ENCODE data around the gene MRPS5.
"Not testable (repeated sequence)": the region's sequence is repeated elsewhere in the genome, so short reads cannot be mapped to it uniquely, and the experiment has no call there.

Gene MRPS5

DNA sequence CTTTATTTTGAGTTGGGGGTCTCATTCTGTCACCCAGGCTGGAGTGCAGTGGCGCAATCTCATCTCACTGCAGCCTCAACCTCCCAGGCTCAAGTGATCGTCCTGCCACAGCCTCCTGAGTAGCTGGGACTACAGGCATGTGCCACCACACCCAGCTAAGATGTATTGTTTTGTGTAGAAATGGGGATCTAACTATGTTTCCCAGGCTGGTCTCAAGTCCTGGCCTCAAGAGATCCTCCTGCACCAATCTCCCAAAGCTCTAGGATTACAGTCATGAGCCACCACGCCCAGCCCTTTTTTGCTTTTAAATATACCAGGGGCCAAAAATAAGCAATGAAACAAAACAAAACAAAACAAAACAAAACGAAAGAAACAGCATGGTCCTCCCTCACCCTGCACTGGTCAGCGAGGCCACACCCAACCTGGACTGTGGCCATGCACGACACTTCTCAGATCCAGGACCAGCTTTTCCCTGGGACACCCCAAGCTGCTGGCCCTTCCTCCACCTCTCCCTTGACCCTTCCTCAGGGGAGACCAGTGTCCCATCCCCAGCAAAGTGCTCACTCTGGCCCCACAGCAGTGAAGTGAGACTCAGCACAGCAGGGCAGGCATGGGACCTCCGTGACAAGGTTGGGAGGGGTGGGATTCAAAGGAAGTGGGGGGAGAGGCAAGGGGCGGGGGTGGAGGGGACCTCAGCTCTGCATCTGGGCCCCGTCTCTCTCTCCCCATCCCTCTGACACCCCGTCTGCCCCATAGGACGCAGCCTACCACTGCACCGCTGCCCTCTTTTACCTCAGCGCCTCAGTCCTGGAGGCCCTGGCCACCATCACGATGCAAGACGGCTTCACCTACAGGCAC is 72.6 kb downstream of the MRPS5 start:
- in situ Hi-C loops (cut with HindIII; ENCODE audit: low sequenced_read_pairs): no loop called here

DNA sequence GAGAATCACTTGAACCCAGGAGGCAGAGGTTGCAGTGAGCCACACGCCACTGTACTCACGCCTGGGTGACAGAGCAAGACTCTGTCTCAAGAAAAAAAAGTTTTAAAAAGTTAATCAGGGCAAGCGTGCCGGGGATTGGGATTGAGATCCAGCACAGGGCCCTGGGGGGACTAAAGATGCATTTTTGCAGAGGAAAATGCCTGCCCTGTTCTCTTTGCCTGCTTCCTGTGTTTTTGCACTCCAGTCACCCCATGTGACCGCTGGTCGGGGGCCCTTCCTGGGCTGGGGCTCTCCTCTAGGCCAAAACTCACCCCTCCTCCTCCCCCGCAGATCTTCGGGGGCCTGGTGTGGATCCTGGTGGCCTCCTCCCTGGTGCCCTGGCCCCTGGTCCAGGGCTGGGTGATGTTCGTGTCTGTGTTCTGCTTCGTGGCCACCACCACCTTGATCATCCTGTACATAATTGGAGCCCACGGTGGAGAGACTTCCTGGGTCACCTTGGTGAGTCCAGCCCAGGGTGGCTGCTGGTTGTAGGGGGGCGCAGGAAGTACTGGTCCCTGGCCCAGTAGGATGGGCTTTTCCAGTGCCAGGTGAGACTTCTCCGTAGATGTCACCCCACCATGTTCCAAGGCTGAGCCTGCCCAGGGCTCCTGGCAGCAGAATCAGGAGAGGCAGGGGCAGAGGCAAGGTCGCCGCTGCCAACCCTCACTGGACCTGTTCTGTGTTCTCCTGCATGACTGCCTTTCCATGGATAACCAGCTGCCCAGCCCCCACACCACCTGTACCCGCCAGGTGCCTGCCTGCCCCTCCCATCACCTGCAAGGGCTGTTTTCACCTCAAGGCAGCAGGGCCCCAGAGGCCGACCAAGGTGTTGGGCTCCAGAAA is 73.7 kb downstream of the MRPS5 start:
- in situ Hi-C loops (cut with HindIII; ENCODE audit: low sequenced_read_pairs): no loop called here

DNA sequence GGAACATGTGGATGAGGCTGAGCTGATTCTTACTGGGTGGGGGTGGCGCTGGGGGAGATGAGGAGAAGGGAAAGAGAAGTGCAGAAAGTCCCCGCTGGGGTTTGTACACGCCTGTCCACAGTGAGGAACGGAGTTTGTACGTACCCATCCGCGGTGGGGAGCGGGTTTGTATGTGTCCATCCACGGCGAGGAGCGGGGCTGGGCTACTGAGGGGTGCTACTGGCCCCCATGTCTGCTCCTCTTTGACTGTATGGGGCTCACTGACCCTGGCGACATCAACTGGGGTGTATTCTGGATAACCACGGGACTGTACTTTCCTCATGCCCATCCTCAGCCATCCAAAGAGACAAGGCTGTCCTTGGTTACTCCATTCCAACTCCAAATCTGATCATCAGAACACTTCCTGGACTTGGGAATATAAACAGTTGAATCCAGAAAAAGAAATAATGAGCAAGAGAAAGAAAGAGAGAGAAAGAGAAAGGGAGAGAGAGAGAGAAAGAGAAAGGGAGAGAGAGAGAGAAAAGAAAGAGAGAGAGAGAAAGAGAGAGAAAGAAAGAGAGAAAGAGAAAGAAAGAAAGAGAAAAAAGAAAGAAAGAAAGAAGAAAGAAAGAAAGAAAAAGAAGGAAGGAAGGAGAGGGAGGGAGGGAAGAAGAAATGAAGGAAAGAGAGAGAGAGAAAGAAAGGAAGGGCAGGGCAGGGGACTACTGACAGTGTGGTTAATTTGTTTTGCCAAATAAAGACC is 75.1 kb downstream of the MRPS5 start:
- in situ Hi-C loops (cut with HindIII; ENCODE audit: low sequenced_read_pairs): no loop called here

GRCh38 chr2:95044601-95045000 is 77.0 kb downstream of the MRPS5 start:
- in situ Hi-C loops (cut with HindIII; ENCODE audit: low sequenced_read_pairs): no loop called here

- in situ Hi-C loops (cut with HindIII; ENCODE audit: low sequenced_read_pairs): no loop called here
Measured at GRCh38 chr2:95043300-95044093, 78.1 kb downstream of the MRPS5 start.

GRCh38 chr2:95042472-95043271 is 78.9 kb downstream of the MRPS5 start:
- in situ Hi-C loops (cut with HindIII; ENCODE audit: low sequenced_read_pairs): no loop called here

- in situ Hi-C loops (cut with HindIII; ENCODE audit: low sequenced_read_pairs): no loop called here
Measured at GRCh38 chr2:95041824-95042442, 79.7 kb downstream of the MRPS5 start.

- in situ Hi-C loops (cut with HindIII; ENCODE audit: low sequenced_read_pairs): no loop called here
Measured at GRCh38 chr2:95041060-95041823, 80.4 kb downstream of the MRPS5 start.

- in situ Hi-C loops (cut with HindIII; ENCODE audit: low sequenced_read_pairs): no loop called here
Measured at GRCh38 chr2:95040426-95040825, 81.2 kb downstream of the MRPS5 start.

DNA sequence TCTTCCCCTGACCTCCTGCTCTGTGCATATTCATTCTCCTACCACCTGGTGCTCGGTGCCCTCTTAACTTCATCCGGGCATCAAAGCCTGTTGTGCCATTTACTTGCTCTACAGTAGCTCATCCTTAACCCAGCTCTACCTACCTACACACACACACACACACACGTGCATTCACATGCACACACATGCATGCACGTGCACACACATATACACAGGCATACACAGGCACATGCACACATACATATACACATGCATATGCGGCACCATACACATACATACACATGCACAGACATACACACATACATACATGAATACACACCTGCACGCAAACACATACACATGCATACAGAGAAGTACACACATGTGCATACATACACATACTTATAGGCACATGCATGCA is 81.6 kb downstream of the MRPS5 start:
- in situ Hi-C loops (cut with HindIII; ENCODE audit: low sequenced_read_pairs): no loop called here

GRCh38 chr2:95039363-95039762 is 82.2 kb downstream of the MRPS5 start:
- in situ Hi-C loops (cut with HindIII; ENCODE audit: low sequenced_read_pairs): no loop called here

- in situ Hi-C loops (cut with HindIII; ENCODE audit: low sequenced_read_pairs): no loop called here
Measured at GRCh38 chr2:95038635-95039298, 82.8 kb downstream of the MRPS5 start.

DNA sequence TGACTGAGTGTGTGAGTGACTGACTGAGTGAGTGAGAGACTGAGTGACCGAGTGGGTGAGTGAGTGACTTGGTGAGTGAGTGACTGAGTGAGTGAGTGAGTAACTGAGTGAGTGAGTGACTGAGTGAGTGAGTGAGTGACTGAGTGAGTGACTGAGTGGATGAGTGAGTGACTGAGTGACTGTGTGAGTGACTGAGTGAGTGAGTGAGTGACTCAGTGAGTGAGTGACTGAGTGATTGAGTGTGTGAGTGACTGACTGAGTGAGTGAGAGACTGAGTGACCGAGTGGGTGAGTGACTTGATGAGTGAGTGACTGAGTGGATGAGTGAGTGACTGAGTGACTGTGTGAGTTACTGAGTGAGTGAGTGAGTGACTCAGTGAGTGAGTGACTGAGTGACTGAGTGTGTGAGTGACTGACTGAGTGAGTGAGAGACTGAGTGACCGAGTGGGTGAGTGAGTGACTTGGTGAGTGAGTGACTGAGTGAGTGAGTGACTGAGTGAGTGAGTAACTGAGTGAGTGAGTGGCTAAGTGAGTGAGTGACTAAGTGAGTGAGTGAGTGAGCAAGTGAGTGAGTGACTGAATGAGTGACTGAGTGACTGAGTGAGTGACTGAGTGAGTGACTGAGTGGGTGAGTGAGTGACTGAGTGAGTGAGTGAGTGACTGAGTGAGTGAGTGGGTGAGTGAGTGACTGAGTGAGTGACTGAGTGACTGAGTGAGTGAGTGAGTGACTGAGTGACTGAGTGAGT is 83.6 kb downstream of the MRPS5 start:
- in situ Hi-C loops (cut with HindIII; ENCODE audit: low sequenced_read_pairs): not testable (repeated sequence)

- in situ Hi-C loops (cut with HindIII; ENCODE audit: low sequenced_read_pairs): no loop called here
Measured at GRCh38 chr2:95037384-95037839, 84.2 kb downstream of the MRPS5 start.

DNA sequence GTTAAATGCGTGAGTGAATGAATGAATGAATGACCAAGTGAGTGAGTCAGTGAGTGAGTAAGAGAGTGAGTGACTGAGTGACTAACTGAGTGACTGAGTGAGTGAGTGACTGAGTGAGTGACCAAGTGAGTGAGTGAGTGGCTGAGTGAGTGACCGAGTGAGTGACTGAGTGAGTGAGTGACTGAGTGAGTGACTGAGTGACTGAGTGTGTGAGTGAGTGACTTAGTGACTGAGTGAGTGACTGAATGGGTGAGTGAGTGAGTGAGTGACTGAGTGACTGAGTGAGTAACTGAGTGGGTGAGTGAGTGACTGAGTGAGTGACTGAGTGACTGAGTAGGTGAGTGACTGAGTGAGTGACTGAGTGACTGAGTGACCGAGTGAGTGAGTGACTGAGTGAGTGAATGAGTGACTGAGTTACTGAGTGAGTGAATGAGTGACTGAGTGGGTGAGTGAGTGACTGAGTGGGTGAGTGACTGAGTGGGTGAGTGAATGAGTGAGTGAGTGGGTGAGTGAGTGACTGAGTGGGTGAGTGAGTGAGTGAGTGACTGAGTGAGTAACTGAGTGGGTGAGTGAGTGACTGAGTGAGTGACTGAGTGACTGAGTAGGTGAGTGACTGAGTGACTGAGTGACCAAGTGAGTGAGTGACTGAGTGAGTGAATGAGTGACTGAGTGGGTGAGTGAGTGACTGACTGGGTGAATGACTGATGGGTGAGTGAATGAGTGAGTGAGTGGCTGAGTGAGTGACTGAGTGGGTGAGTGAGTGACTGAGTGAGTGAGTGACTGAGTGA is 84.8 kb downstream of the MRPS5 start:
- in situ Hi-C loops (cut with HindIII; ENCODE audit: low sequenced_read_pairs): no loop called here
